ENCODE data around the gene LGMN. TPM values are rescaled to one million over a fixed set of nuclear protein-coding genes. Genes with fewer than 3 reads are reported as not detected.
"Not testable (repeated sequence)": the region's sequence is repeated elsewhere in the genome, so short reads cannot be mapped to it uniquely, and the experiment has no call there.

Gene LGMN
- total RNA-seq, 1 donor from 2014 or later = 47.0 TPM

DNA sequence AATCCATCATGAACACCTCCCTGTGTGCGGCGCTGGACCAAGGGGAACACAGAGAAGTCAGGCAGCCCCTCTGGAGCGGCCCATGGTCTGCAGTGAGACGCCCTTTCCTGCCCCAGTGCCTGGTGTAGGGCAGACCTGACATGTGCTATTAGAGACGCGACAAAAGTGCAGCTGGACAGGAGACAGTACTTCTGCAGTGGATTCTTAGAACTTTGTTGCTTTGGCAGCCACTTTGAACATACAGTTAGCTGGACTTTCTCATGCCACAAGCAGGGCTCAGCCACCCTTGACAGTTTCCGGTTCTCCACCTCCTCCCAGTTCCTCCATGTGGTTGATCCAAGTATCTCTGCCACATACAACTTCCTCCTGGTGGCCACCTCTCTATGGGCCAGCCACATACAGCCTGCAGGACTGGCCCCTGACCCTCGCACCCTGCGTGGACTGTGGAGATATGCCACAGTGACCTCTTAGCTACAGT, 45.9 kb downstream of the LGMN start:
- DNase-seq (ENCODE audit: low spot score) (no peak), ATAC-seq (peak; percentile 88)

DNA sequence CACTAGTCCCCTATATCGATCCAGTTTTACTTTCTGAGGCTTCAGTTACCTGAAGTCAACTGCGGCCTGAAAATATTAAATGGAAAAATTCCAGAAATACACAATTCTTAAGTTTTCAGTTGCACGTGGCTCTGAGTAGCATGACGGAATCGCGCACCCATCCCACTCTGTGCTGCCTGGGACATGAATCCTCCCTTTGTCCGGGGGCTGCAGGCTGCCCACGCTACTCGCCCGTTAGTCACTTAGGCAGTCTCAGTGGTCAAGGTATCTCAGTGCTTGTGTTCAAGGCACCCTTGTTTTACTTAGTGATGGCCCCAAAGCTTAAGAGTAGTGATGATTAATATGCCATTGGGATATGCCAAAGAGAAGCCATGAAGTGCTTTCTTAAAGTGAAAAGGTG, 46.6 kb downstream of the LGMN start:
- ATAC-seq = no peak

DNA sequence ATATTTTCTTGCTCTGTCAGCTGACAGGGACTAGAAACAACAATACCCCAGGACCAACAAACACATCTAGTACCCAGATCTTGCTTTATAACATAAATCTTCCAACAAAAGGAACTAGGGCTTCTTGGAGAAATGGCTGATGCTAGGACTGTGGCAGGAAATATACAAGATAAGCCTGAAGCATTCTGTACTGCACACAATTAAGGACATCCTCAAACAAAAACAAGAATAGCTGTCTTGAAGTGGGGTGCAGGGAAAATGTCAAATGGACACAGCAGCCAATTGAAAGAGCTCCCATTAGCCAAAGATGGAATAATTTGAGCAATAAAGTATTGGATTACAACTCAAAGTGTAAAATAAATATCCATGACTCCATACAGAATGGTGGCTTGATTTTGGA, 50.0 kb downstream of the LGMN start:
- ATAC-seq = no peak
- no peak for DNase-seq (ENCODE audit: low spot score)

More for the DNA sequence above, 46.6 kb downstream of the LGMN start:
- no peak for DNase-seq (ENCODE audit: low spot score)

DNA sequence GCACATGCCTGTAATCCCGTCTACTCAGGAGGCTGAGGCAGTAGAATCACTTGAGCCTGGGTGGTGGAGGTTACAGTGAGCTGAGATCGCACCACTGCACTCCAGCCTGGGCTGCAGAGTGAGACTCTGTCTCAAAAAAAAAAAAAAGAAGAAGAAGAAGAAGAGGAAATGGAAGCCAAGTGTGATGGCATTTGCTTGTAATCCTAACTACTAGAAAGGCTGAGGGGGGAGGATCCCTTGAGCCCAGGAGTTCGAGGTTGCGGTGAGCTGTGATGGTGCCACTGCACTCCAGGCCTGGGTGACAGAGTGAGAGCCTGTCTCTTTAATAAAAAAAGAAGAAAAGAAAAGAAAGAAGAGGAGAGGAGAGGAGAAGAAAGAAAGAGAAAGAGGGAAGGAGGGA, 52.1 kb downstream of the LGMN start:
- ATAC-seq = no peak
- DNase-seq (ENCODE audit: low spot score) = no peak

DNA sequence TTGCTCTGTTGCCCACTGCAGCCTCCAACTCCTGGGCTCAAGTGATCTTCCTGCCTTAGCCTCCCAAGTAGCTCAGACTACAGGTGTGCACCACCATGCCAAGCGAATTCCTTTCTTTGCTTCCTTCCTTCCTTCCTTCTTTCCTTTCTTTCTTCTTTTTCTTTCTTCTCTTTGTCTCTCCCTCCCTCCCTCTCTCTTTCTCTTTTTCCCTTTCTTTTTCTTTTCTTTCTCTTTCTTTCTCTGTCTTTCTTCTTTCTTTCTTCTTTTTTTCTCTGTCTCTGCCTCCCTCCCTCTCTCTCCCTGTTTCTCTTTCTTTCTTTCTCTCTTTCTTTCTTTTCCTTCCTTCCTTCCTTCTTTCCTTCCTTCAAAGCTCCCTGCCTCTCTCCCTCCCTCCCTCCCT, 52.9 kb downstream of the LGMN start:
- no peak for ATAC-seq
- DNase-seq (ENCODE audit: low spot score) = no peak

DNA sequence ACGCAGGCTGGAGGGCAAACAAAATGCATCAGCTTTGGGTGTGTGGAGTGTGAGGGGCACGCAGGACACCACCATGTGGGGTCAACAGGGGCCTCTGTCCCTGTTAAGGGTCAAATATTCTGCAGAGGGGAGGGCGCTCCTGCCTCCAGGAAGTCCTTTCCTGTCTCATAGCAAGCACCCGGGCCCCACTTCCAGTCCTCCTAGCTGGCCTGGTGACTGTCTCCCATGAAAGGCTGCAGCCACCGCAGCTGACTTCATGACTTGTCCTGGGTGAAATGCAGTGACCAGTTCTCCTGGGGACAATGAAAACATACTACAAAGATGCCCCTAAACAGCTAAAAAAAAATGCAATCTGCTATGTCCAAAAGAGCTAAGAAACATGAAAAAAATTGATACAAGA, 53.6 kb downstream of the LGMN start:
- ATAC-seq (no peak), DNase-seq (ENCODE audit: low spot score) (no peak)

DNA sequence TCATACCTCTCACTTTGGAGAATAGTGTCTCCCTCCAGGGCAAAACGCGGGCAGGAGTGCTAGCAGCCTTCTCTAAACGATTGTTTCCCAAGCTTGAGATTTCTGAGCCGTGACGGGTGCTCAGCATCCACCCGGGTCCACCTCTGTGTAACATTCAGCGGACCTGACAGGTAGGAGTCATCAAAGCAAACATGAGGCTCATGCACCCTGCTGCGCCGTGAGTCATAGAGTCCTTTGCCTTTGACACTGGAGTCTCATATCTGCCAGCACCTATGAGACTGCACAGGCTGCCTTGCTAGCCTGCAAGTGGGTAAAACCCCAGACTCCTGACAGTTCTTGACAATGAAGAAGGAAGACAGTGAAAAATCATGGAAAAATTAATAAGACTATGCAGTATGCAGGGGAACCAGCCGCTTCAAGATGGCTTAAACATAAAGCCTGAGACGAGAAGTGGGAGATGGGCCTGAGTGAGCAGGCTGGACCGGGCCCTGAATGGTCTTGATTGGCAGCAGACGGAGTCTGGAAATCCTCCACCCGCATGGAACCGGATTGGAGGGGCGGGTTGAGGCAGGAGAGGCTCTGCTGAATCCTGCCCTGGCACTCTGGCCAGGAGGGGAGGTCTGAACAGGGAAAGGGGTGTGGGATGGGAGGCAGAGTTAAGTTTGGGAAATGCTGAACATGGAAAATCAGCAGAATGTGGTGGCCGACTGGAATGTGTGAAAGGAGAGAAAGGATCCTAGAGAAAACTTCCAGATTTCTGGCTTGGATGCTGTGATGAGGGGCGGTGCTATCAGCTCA, 54.2 kb downstream of the LGMN start:
- ATAC-seq = peak; percentile 53

DNA sequence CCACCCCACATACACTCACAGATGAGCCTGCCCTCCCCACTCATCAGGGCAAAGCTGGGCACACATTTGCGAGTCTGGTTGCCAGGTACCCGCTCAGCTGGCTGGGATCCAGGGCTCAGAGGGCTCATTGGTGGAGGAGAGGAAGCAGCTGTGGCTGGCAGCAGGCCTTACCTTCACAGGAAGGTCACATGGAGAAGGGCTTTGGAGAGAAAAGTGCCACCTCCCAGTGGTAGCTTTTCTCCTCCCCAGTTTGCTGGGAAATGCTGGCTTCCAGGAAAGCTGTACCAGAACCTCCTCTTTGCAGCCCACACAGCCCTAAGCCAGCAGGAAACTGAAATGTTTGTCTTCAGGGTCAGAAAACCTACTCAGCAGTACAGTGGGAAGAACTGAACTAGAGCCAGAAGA, 55.6 kb downstream of the LGMN start:
- ATAC-seq = peak; percentile 79
- peak; percentile 92 for DNase-seq (ENCODE audit: low spot score)

More for the DNA sequence above, 54.2 kb downstream of the LGMN start:
- no peak for DNase-seq (ENCODE audit: low spot score)

DNA sequence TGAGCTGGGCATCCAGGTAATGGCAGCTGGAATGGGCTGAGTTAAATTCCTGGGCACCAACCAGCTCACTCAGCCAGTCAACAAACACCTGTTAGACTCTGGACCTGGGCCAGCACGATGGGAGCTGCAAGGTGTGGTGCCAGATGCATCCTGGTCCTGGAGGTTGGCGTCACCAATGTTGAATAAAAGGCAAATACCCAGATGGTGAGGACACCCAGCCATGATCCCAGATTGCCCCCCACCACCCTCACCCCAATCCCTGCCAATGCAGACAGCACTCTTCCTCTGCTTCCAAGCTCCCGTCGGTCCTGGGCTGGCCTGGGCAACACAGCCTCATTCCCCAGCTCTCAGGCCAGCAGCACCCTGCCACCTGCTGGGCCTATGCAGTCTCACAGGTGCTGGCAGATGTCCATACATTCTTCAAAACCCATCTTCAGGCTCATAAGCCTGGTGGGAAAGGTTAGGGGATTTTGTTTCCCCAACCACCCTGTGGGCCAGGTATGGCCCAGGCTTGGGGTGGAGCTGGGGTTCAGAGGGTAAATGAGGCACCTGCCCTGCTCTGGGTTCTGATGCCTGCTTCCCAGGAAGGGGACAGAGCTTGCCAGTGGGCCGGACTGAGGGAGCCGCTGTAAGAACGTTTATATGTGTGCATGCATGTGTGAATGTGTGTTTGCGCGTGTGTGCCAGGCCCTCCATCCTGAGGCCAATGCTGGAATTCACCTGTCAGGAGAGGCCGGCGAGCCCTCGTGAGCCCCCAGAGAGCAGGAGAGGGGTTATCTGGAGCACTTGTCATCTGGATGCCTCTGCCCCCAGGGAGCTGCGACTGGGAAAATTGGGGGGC, 58.0 kb downstream of the LGMN start:
- ATAC-seq (peak; percentile 60), DNase-seq (ENCODE audit: low spot score) (no peak)

DNA sequence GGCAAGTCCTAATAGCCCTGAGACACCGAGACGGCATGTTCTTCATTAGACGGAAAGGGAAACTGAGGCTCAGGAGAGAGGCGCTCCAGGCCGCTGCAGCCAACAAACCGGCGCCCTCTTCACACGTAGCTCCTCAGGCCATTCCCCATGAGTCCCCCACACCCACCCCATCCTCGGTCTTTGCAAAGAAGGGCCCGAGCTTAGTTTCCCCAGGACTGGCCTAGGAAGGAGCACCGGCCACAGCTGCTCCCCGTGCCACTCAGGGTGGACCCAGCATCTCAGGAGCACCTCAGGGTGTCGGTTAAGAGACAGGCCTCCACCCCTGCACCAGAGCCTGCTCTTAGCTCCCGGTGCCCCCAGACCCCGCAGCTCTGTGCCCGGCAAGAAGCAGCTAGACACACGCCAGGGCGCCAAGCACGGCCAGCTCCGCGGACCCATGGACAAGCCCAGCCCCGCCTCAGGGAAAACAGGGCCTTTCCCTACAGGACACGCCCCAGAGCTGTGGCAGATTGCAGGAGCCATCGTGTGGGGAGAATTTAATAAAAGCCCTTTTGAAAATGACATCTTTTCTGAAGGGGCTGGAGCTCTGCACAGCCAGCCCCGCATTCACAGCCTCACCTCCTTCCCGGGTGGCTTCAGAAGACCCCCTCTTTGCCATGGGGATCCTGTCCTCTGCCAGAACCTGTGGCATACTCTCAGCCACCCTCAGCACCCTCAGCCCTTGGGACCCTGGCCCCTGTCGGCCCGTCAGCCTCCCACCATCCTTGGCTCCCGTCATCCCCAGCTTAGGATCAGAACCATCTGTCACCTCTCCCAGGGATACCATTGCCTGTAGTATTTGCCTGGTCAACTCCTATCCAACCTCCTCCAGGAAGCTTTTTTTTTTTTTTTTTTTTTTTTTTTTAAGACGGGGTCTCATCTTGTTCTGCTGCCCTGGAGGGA, 59.7 kb downstream of the LGMN start:
- ATAC-seq (no peak), DNase-seq (ENCODE audit: low spot score) (no peak)

DNA sequence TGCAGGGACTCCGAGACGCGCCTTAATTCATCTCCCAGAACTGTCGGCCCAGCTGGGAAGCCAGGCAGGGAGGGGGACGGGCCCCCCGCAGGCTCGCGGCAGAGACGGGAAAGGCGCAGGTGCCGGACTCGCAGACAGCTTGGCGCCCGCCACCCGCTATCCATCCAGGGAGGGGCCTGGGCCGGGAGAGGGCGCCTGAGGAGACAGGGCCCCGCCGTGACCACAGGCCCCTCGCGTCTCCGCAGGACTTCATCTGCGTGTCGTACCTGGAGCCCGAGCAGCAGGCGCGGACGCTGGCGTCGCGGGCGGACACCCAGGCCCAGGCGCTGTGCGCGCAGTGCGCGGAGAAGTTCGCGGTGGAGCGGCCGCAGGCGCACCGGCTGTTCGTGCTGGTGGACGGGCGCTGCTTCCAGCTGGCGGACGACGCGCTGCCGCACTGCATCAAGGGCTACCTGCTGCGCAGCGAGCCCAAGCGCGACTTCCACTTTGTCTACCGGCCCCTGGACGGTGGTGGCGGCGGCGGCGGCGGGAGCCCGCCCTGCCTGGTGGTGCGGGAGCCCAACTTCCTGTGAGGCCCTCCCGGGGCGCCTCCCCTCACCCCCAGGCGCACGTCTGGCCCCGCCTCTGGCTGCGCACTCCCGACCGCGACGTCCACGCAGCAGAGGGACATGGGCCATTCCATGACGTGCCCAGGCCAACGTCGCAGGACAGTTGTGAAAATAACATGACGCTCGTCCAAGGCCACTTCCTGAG, 60.6 kb downstream of the LGMN start:
- DNase-seq (ENCODE audit: low spot score) = no peak
- ATAC-seq = peak; percentile 18

DNA sequence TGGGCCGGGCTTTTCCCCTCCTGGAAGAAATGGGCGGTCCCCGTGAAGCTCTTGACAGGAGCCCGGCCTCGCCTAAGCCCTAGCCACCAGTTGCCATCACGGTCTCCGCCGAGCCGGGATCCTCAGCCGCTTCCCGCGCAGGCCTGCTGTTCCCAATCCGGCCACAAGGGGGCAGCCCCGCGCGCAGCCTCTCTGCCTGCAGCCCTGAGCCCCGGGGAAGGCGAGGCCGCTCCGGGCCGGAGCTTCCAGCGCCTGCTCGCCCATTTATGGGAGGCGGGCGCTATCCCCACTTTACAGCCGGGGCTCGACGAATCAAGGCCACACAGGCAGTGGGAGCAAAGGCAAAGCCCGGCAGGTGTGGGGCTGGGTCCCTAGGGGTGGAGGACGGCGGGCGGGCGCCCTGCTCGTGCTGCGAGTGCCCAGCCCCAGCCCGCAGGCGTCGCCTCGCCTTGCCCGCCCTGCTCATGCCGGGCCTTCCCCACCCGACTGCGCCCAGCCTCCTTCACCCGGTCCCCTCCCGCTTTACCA, 61.5 kb downstream of the LGMN start:
- peak; percentile 74 for ATAC-seq
- peak; percentile 70 for DNase-seq (ENCODE audit: low spot score)

DNA sequence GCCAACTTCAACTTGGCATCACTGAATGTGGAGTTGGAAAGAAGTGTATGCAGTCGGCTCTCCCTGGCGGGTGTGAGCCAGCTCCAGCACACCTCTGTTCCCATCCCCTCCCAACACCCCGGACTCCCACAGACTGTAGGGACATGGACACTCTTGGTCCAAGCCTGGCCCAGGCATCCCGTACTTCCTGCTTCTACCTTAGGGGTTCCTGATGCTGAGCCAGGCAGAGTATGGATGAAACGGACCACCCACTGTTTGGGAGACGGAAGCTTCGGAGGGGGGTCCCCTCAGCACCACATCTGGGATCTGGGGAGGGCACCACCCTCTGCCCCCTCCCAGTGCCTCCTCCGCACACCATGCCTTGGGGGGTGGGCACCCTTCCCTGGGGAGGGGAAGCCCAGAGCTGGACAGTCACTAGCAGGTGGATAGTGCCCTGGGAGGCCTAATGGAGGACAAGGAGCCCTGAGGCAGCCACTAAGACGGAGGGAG, 62.0 kb downstream of the LGMN start:
- DNase-seq (ENCODE audit: low spot score) = no peak
- ATAC-seq = no peak

DNA sequence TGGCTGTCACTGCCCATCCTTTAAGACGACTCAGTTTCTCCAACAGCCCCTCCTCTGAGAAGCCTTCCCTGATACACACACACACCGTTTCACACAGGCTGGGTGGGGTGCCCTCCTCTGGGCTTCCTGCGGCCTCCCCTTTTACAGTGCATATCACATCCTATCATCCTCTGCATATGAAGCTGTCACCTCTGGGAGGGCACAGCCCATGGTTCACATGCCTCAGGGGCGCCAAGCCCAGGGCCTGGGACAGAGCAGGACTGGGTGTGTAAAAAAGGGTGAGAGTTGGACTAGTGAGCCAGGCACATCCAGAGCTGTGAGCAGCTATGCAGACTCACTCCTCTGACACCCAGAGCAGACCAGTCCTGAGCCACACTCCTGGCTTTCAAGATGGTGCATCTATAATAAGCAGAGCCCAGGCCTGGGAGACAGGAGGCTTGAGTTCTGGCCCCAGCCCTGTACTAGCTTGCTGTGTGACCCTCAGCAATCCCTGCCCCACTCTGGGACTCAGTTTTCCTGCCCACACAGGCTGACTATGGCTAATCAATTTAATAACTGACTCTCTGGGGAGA, 62.6 kb downstream of the LGMN start:
- DNase-seq (ENCODE audit: low spot score) (no peak), ATAC-seq (no peak)

DNA sequence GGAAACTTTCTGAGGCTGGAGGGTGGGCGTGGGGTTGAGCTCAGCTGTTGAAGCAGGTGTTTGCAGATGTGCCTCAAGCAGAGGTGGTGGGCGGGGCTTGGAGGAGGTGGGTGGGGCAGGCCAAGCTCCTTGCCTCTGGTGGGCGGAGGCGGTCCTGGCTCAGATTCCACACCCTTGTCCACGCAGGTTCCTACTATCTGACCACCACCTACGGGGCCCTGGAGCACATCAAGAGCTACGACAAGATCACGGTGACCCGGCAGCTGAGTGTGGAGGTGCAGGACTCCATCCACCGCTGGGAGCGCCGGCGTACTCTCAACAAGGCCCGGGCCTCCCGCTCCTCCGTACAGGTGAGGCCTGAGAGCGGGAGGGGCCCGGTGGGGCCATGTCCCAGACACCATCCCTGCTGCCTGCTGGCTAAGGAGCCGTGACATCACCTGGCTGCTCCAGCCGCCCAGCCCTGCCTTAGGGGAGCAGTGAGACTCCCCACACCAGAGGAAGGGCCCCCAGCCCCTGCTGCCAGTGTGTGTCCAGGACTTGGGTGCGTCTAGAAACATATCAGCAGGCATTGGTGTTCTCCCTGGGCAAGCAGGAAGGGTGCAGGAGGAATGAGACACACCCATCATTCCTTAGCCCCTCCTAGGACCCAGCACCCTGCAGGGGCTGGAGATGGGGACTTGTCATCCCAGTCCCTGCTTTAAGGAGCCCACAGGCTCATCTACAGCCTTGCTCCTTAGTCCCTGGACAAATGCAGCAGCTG, 63.4 kb downstream of the LGMN start:
- ATAC-seq (no peak), DNase-seq (ENCODE audit: low spot score) (no peak)

DNA sequence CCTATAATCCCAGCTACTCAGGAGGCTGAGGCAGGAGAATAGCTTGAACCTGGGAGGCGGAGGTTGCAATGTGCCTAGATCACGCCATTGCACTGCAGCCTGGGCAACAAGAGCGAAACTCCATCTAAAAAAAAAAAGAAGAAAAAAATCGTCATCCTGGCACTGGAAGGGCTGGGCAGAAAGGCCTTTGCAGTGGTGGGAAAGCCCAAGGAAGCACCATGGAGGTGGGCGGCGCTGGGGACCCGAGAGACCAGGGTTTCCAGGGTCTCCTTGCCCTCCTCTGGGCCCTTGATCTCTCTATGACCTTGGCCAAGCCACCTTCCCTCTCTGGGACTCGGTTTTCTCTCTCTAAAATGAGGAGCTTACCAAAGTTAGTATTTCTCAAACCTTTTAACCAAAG, 65.4 kb downstream of the LGMN start:
- ATAC-seq (no peak), DNase-seq (ENCODE audit: low spot score) (no peak)

DNA sequence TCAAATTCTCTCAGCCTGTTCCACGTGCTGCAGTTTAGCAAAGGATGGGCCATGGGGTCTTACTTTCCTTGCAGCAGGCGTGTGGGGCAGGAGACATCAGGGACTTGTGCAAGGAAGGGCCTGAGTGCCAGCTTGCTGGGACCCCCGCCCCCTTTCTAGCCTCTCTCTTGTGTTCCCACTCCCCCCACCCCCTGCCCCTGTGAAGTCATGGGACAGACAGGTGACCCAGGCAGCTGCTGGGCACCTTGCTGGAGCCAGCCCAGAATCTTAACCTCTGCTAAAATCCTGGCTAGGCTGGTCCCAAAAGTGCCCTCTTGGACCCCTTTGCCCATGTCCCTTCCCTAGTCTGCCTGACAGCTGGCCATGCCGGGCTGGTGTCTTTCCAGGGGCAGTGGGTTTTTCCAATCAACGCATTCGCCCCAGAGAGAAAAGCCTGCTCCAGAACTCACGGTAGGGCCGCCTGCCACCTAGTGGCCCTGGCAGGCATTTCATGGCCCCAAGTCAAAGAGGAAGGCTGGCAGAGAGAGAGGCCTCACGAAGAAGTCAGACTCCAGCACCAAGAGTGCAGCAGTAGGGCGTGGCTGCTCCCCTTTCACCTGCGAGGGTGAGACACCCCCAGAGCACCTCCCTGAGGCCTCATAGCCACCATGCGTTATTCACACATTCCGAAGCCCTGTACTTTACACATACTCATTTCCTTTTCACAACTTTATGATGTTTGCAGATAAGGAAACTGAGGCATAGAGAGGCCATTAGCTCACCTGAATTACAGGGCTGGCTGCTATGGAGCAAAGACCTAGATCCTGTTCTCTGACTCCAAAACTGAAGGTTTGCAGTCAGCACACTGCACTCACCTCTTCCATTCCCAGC, 67.4 kb downstream of the LGMN start:
- DNase-seq (ENCODE audit: low spot score) (peak; percentile 75), ATAC-seq (peak; percentile 93)

DNA sequence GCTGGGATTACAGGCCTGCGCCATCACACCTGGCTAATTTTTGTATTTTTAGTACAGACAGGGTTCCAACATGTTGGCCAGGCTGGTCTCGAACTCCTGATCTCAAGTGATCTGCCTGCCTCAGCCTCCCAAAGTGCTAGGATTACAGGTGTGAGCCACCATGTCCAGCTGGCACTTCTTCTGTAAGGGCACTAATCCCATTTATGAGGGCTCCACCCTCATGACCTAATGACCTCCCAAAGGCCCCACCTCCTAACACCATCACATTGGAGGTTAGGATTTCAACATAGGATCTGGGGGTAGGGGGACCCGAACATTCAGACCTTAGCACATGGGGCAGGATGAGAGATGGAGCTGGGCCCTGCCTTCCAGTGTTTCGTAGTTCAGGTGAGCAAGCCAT, 68.1 kb downstream of the LGMN start:
- ATAC-seq = not testable (repeated sequence)

More for the DNA sequence above, 68.1 kb downstream of the LGMN start:
- not testable (repeated sequence) for DNase-seq (ENCODE audit: low spot score)

All from left lobe of liver (tissue), 2 donors.